WTC11 (cell line): Measurements from ENCODE around the gene FAM3C. TPM values are rescaled to one million over a fixed set of nuclear protein-coding genes. Genes with fewer than 3 reads are reported as not detected.

Experiments
- ATAC-seq: fragments of 200-7000 bp; cut with Tn5 transposase; 2 replicates; pipeline ENCODE4 v1.10.0; 2021; ENCODE audit warnings: mild to moderate bottlenecking, moderate library complexity
- CTCF ChIA-PET: fragments of 300-600 bp; sonication (Branson Sonifier 250); formaldehyde crosslinking; loops from one replicate; lab custom pipeline; 2021; ENCODE audit warnings: antibody characterized with exemption; lab: Charles Lee
- POLR2A ChIA-PET: fragments of 350-600 bp; sonication (Branson Sonifier 250); formaldehyde crosslinking; loops from one replicate; lab custom pipeline; 2021; ENCODE audit warnings: antibody characterized with exemption; lab: Charles Lee
- DNase-seq: peaks from one replicate; pipeline ENCODE4 v3.0.0; 2021; ENCODE audit warnings: low spot score
- H3K27ac Mint-ChIP-seq: 2 replicates; pipeline ENCODE4 v1.8.0; 2021; ENCODE audit warnings: mixed read lengths
- H3K27me3 Mint-ChIP-seq: 2 replicates; pipeline ENCODE4 v1.8.0; 2021; ENCODE audit warnings: low read depth, mild to moderate bottlenecking, moderate library complexity, mixed read lengths
- H3K36me3 Mint-ChIP-seq: 2 replicates; pipeline ENCODE4 v1.8.0; 2021; ENCODE audit warnings: mixed read lengths
- H3K4me1 Mint-ChIP-seq: 2 replicates; pipeline ENCODE4 v1.8.0; 2022; ENCODE audit warnings: mixed read lengths
- H3K4me3 Mint-ChIP-seq: 2 replicates; pipeline ENCODE4 v1.8.0; 2021; ENCODE audit warnings: mild to moderate bottlenecking, moderate library complexity, mixed read lengths
- H3K9me3 Mint-ChIP-seq: 2 replicates; pipeline ENCODE4 v1.8.0; 2021; ENCODE audit warnings: mixed read lengths
- AR ChIP-seq: fragments of 250-450 bp; sonication (Bioruptor Pico); IDR thresholded peaks from 2 replicates; pipeline ENCODE4 v1.9.0; 2021; ENCODE audit warnings: mild to moderate bottlenecking
- ATF2 ChIP-seq: sonication (generic); formaldehyde crosslinking; IDR thresholded peaks from 2 replicates; pipeline ENCODE4 v1.8.1; 2022; ENCODE audit warnings: low read depth, missing genetic modification reagents, borderline replicate concordance
- CBFB ChIP-seq: sonication (generic); formaldehyde crosslinking; IDR thresholded peaks from 2 replicates; pipeline ENCODE4 v1.8.1; 2022; ENCODE audit warnings: mild to moderate bottlenecking, low read depth, missing genetic modification reagents
- E2F5 ChIP-seq: sonication (generic); formaldehyde crosslinking; IDR thresholded peaks from 2 replicates; pipeline ENCODE4 v1.8.1; 2022; ENCODE audit warnings: mild to moderate bottlenecking, moderate library complexity, missing genetic modification reagents
- IRF2 ChIP-seq: sonication (generic); formaldehyde crosslinking; IDR thresholded peaks from 2 replicates; pipeline ENCODE4 v1.8.0; 2022; ENCODE audit warnings: low read depth, missing genetic modification reagents, borderline replicate concordance
- JUN ChIP-seq: sonication (generic); formaldehyde crosslinking; IDR thresholded peaks from 2 replicates; pipeline ENCODE4 v1.8.0; 2023; ENCODE audit warnings: mild to moderate bottlenecking, missing genetic modification reagents
- NR2C2 ChIP-seq: sonication (generic); formaldehyde crosslinking; IDR thresholded peaks from 2 replicates; pipeline ENCODE4 v1.8.0; 2022; ENCODE audit warnings: mild to moderate bottlenecking, missing genetic modification reagents
- NR3C1 ChIP-seq: sonication (generic); formaldehyde crosslinking; conservative IDR thresholded peaks from 2 replicates; pipeline ENCODE4 v1.8.1; 2023; ENCODE audit warnings: low read depth, mild to moderate bottlenecking, missing genetic modification reagents
- PRDM15 ChIP-seq: sonication (generic); formaldehyde crosslinking; IDR thresholded peaks from 2 replicates; pipeline ENCODE4 v1.8.0; 2022; ENCODE audit warnings: missing genetic modification reagents
- PREB ChIP-seq: sonication (generic); formaldehyde crosslinking; IDR thresholded peaks from 2 replicates; pipeline ENCODE4 v1.8.1; 2022; ENCODE audit warnings: mild to moderate bottlenecking, missing genetic modification reagents, moderate library complexity, borderline replicate concordance
- ZBTB43 ChIP-seq: sonication (generic); formaldehyde crosslinking; IDR thresholded peaks from 2 replicates; pipeline ENCODE4 v1.8.1; 2023; ENCODE audit warnings: mild to moderate bottlenecking, missing genetic modification reagents
- ZNF396 ChIP-seq: fragments of 250-450 bp; sonication (Bioruptor Pico); IDR thresholded peaks from 2 replicates; pipeline ENCODE4 v1.8.0; 2021; ENCODE audit warnings: mild to moderate bottlenecking, moderate library complexity, borderline replicate concordance
- ZNF423 ChIP-seq: fragments of 250-450 bp; sonication (Bioruptor Pico); IDR thresholded peaks from 2 replicates; pipeline ENCODE4 v2.1.2; 2022; ENCODE audit warnings: mild to moderate bottlenecking, moderate library complexity
- total RNA-seq: library from RNA; stranded (reverse); gene quantifications from 3 replicates; pipeline ENCODE4 v1.2.3, GENCODE V29; 2021
- TF ChIP-seq, protein P1 (sequence below): sonication (generic); formaldehyde crosslinking; IDR thresholded peaks from 2 replicates; pipeline ENCODE4 v1.8.1; 2022; ENCODE audit warnings: missing genetic modification reagents, borderline replicate concordance
- TF ChIP-seq, protein P2 (sequence below): sonication (generic); formaldehyde crosslinking; IDR thresholded peaks from 2 replicates; pipeline ENCODE4 v1.8.1; 2023; ENCODE audit warnings: mild to moderate bottlenecking, missing genetic modification reagents, borderline replicate concordance
- TF ChIP-seq, protein P3 (sequence below): sonication (generic); formaldehyde crosslinking; conservative IDR thresholded peaks from 2 replicates; pipeline ENCODE4 v1.8.1; 2022; ENCODE audit warnings: mild to moderate bottlenecking, missing genetic modification reagents

FAM3C gene
- total RNA-seq, 1 experiment from 2014 or later: 65.7 TPM

DNA sequence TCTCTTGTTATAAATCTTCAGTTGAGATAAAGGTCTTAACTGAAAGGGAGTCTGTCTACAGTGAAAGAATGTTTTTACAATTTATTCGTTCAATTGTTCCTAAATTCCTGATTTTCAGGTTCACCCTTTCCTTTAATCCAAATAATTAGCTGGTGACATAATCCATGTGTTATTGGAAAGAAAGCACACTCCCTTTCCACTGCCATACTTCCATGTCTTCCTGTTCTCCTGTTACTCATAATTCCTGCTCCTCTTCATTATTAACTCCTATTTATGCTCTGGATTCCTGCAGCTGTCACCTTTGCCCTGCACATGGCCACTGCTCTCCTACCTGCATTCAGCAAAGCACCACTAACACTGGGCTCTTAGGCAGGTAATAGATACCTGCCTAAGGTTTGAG is 40.0 kb upstream of the FAM3C start (continued):
- no peak for TF ChIP-seq JUN
- TF ChIP-seq, protein P1, sequence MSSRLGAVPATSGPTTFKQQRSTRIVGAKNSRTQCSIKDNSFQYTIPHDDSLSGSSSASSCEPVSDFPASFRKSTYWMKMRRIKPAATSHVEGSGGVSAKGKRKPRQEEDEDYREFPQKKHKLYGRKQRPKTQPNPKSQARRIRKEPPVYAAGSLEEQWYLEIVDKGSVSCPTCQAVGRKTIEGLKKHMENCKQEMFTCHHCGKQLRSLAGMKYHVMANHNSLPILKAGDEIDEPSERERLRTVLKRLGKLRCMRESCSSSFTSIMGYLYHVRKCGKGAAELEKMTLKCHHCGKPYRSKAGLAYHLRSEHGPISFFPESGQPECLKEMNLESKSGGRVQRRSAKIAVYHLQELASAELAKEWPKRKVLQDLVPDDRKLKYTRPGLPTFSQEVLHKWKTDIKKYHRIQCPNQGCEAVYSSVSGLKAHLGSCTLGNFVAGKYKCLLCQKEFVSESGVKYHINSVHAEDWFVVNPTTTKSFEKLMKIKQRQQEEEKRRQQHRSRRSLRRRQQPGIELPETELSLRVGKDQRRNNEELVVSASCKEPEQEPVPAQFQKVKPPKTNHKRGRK: no peak

GRCh38 chr7:121433775-121434174 is 37.7 kb upstream of the FAM3C start:
- ChIA-PET POLR2A (no interaction called here), CTCF (no interaction called here)
- Mint-ChIP-seq H3K27ac (no peak overlapping the region), H3K4me1 (peaks cover 17% of the 10 kb centered on the region), H3K27me3 (no peaks in the 10 kb centered on the region), H3K36me3 (peaks cover 3% of the 10 kb centered on the region), H3K4me3 (no peak overlapping the region), H3K9me3 (peaks cover under 1% of the 10 kb centered on the region; the same call in 1 of the 2 replicates)
- DNase-seq (no peak), ATAC-seq (no peak)
- TF ChIP-seq PRDM15 (CRISPR knock-in tag): no peak
- TF ChIP-seq, protein P1: no peak
- TF ChIP-seq ZNF423 (CRISPR knock-in tag): no peak
- TF ChIP-seq ZNF396 (CRISPR knock-in tag): no peak
- TF ChIP-seq IRF2: no peak
- no peak for TF ChIP-seq ATF2
- TF ChIP-seq, protein P2, sequence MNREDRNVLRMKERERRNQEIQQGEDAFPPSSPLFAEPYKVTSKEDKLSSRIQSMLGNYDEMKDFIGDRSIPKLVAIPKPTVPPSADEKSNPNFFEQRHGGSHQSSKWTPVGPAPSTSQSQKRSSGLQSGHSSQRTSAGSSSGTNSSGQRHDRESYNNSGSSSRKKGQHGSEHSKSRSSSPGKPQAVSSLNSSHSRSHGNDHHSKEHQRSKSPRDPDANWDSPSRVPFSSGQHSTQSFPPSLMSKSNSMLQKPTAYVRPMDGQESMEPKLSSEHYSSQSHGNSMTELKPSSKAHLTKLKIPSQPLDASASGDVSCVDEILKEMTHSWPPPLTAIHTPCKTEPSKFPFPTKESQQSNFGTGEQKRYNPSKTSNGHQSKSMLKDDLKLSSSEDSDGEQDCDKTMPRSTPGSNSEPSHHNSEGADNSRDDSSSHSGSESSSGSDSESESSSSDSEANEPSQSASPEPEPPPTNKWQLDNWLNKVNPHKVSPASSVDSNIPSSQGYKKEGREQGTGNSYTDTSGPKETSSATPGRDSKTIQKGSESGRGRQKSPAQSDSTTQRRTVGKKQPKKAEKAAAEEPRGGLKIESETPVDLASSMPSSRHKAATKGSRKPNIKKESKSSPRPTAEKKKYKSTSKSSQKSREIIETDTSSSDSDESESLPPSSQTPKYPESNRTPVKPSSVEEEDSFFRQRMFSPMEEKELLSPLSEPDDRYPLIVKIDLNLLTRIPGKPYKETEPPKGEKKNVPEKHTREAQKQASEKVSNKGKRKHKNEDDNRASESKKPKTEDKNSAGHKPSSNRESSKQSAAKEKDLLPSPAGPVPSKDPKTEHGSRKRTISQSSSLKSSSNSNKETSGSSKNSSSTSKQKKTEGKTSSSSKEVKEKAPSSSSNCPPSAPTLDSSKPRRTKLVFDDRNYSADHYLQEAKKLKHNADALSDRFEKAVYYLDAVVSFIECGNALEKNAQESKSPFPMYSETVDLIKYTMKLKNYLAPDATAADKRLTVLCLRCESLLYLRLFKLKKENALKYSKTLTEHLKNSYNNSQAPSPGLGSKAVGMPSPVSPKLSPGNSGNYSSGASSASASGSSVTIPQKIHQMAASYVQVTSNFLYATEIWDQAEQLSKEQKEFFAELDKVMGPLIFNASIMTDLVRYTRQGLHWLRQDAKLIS: no peak
- TF ChIP-seq ZBTB43: no peak
- no peak for TF ChIP-seq NR3C1 (CRISPR knock-in tag)
- TF ChIP-seq PREB (CRISPR knock-in tag): no peak
- TF ChIP-seq, protein P3, sequence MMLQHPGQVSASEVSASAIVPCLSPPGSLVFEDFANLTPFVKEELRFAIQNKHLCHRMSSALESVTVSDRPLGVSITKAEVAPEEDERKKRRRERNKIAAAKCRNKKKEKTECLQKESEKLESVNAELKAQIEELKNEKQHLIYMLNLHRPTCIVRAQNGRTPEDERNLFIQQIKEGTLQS (CRISPR knock-in tag): no peak
- no peak for TF ChIP-seq NR2C2 (CRISPR knock-in tag)
- TF ChIP-seq E2F5 (CRISPR knock-in tag): no peak
- no peak for TF ChIP-seq AR
- no peak for TF ChIP-seq CBFB (CRISPR knock-in tag)
